HG03378 (cell line): ENCODE results near the gene SUPT6H.
A peak's percentile ranks its signal among the peaks of the same experiment; 100 is the strongest.
"Not testable (repeated sequence)": the region's sequence is repeated elsewhere in the genome, so short reads cannot be mapped to it uniquely, and the experiment has no call there.

ENCODE experiments used
- ATAC-seq: cut with Tn5 transposase; IDR thresholded peaks from one replicate; pipeline ENCODE4 v1.9.1; 2021; ENCODE audit warnings: mild to moderate bottlenecking, moderate library complexity; ENCODE audit not compliant: unreplicated experiment

SUPT6H gene

GRCh38 chr17:28717578-28718332 is 55.8 kb downstream of the SUPT6H start, which contains the start of gene RAB34:
Gene RAB34 (minus strand): TSS chr17:28717868. CDS start chr17:28717266, 602 bp downstream.
- ATAC-seq = no peak

- ATAC-seq = no peak
Observed at GRCh38 chr17:28718333-28719020, 56.5 kb downstream of the SUPT6H start.

- no peak for ATAC-seq
Observed at GRCh38 chr17:28719021-28719433, 57.0 kb downstream of the SUPT6H start.

- ATAC-seq = no peak
Observed at GRCh38 chr17:28720247-28720996, 58.4 kb downstream of the SUPT6H start.

- ATAC-seq = not testable (repeated sequence)
Observed at GRCh38 chr17:28720997-28721329, 59.0 kb downstream of the SUPT6H start.

GRCh38 chr17:28722417-28723158 is 60.6 kb downstream of the SUPT6H start:
- ATAC-seq = no peak

GRCh38 chr17:28723159-28723835 is 61.3 kb downstream of the SUPT6H start:
- ATAC-seq = no peak

GRCh38 chr17:28723836-28724499 is 62.0 kb downstream of the SUPT6H start:
- not testable (repeated sequence) for ATAC-seq

GRCh38 chr17:28724500-28725165 is 62.6 kb downstream of the SUPT6H start:
- no peak for ATAC-seq

- ATAC-seq = no peak
Observed at GRCh38 chr17:28725166-28725659, 63.2 kb downstream of the SUPT6H start.

GRCh38 chr17:28725660-28726225 is 63.7 kb downstream of the SUPT6H start:
- no peak for ATAC-seq

GRCh38 chr17:28726226-28726626 is 64.2 kb downstream of the SUPT6H start, which contains the start of gene TLCD1:
Gene TLCD1 (minus strand): TSS chr17:28726233. CDS start chr17:28726097, 136 bp downstream.
- no peak for ATAC-seq

GRCh38 chr17:28726627-28727491 is 64.9 kb downstream of the SUPT6H start:
- ATAC-seq = peak; percentile 36

- peak; percentile 34 for ATAC-seq
Observed at GRCh38 chr17:28728364-28729200, 66.6 kb downstream of the SUPT6H start, which contains the start of gene NEK8. Gene NEK8 (plus strand): TSS chr17:28728788. CDS start chr17:28728814, 26 bp downstream.

GRCh38 chr17:28729950-28730330 is 67.9 kb downstream of the SUPT6H start:
- no peak for ATAC-seq

- ATAC-seq = no peak
Observed at GRCh38 chr17:28733346-28733745, 71.3 kb downstream of the SUPT6H start.
